Articular chondrocyte of knee joint (primary cell): ENCODE results near the gene FHIP1A. TPM values are rescaled to one million over a fixed set of nuclear protein-coding genes. Genes with fewer than 3 reads are reported as not detected.

ENCODE experiments used
- total RNA-seq: library from RNA; depleted of rRNA; stranded (reverse); fragments of >200 nt; gene quantifications from 2 replicates; pipeline ENCODE4 v1.2.3, GENCODE V29; 2012

FHIP1A gene
- 1.3 and 2.7 TPM in 2 replicates for total RNA-seq

GRCh38 chr4:151408630-151409469 is at the start of gene FHIP1A:
Gene FHIP1A, plus strand, starts transcription at chr4:151409176. Its CDS starts 157,084 bp downstream, at chr4:151566260.

Other genes with a start within 250 kb of the FHIP1A start
- gene PRSS48, start 132.0 kb upstream of the FHIP1A start, total RNA-seq, result not detected in 2 replicates
- gene SH3D19, start 83.6 kb upstream of the FHIP1A start, total RNA-seq, result 106 and 125 TPM in 2 replicates